HG03442 (cell line): ENCODE data around the gene HAUS3.
A peak's percentile ranks its signal among the peaks of the same experiment; 100 is the strongest.

Experiments
- ATAC-seq: cut with Tn5 transposase; IDR thresholded peaks from one replicate; pipeline ENCODE4 v1.9.1; 2021; ENCODE audit warnings: mild to moderate bottlenecking, moderate library complexity; ENCODE audit not compliant: unreplicated experiment

Gene HAUS3

GRCh38 chr4:2241410-2242353 is at the start of gene HAUS3, which contains the start of gene POLN:
Gene HAUS3, minus strand, starts transcription at chr4:2242121. Its CDS starts 1,175 bp downstream, at chr4:2240946.
Gene POLN, minus strand, starts transcription at chr4:2242121. Its CDS starts 12,890 bp downstream, at chr4:2229231.
- peak; percentile 90 for ATAC-seq

GRCh38 chr4:2290974-2291704 is 49.2 kb upstream of the HAUS3 start:
- ATAC-seq = no peak

GRCh38 chr4:2290488-2290887 is 48.6 kb upstream of the HAUS3 start:
- ATAC-seq = no peak

- ATAC-seq = no peak
Observed at GRCh38 chr4:2289955-2290333, 48.0 kb upstream of the HAUS3 start.

GRCh38 chr4:2289311-2289954 is 47.5 kb upstream of the HAUS3 start:
- no peak for ATAC-seq

- ATAC-seq = no peak
Observed at GRCh38 chr4:2288051-2288541, 46.2 kb upstream of the HAUS3 start.

GRCh38 chr4:2287594-2287915 is 45.6 kb upstream of the HAUS3 start:
- no peak for ATAC-seq

GRCh38 chr4:2286904-2287593 is 45.1 kb upstream of the HAUS3 start:
- ATAC-seq = no peak

GRCh38 chr4:2285613-2286381 is 43.9 kb upstream of the HAUS3 start:
- ATAC-seq = no peak

GRCh38 chr4:2284934-2285612 is 43.2 kb upstream of the HAUS3 start:
- no peak for ATAC-seq

- ATAC-seq = no peak
Observed at GRCh38 chr4:2284161-2284933, 42.4 kb upstream of the HAUS3 start.

- ATAC-seq = no peak
Observed at GRCh38 chr4:2283199-2283711, 41.3 kb upstream of the HAUS3 start.

- no peak for ATAC-seq
Observed at GRCh38 chr4:2281575-2282343, 39.8 kb upstream of the HAUS3 start.

GRCh38 chr4:2280531-2281300 is 38.8 kb upstream of the HAUS3 start:
- no peak for ATAC-seq

- no peak for ATAC-seq
Observed at GRCh38 chr4:2277956-2278355, 36.0 kb upstream of the HAUS3 start.

- ATAC-seq = no peak
Observed at GRCh38 chr4:2276581-2277325, 34.8 kb upstream of the HAUS3 start.
